ENCODE results near the gene FSTL4. TPM values are rescaled to one million over a fixed set of nuclear protein-coding genes. Genes with fewer than 3 reads are reported as not detected.

The FSTL4 gene
- total RNA-seq, 1 experiment from 2014 or later: 2.7 TPM

DNA sequence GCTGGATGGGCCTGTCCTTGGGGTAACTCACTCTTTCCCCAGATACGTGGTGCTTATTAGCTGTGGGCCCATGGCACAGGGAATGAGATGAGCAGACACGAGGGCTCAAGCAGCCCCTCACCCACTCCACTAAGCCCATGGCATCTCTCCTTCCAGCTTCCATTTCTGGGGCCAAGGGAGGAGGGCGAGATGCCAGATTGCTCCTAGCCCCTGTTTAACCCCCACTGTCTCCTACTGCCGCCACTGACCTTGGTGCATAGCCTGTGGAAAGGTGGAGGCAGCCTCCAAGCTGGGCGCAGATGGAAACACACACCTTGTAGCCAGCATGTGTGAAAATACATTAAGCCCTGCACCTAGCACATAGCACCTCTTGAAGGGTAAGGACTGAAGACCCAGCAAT, 167.6 kb downstream of the FSTL4 start:
- ChIA-PET POLR2A (no interaction called here), CTCF (no interaction called here)
- H3K27me3 ChIP-seq (replicated peaks; ENCODE audit: control insufficient read depth, insufficient read depth, low read length): no peaks in the 10 kb centered on the region; the same call in 1 of the 2 replicates
- no TSS peak for BruUV-seq (replicated peaks)
- Mint-ChIP-seq H3K27me3 (ENCODE audit: insufficient read depth, unreplicated experiment) (peaks cover 4% of the 10 kb centered on the region), H3K9me3 (ENCODE audit: unreplicated experiment) (no peaks in the 10 kb centered on the region), H3K36me3 (ENCODE audit: insufficient read depth, unreplicated experiment) (no peaks in the 10 kb centered on the region), H3K4me3 (ENCODE audit: unreplicated experiment) (no peak overlapping the region), H3K4me1 (ENCODE audit: low read depth, unreplicated experiment) (no peaks in the 10 kb centered on the region), H3K27ac (ENCODE audit: unreplicated experiment) (no peak overlapping the region)
- no peak overlapping the region for H3K4me3 ChIP-seq (ENCODE audit: low read depth, low read length)
- DNase-seq: no peak
- no peaks in the 10 kb centered on the region for H3K4me1 ChIP-seq
- no peaks in the 10 kb centered on the region for H3K36me3 ChIP-seq (ENCODE audit: control insufficient read depth, insufficient read depth, low read length)
- intact Hi-C loops (cut with micrococcal nuclease; ENCODE audit: unreplicated experiment): no loop called here
- no peaks in the 10 kb centered on the region for H3K9me3 ChIP-seq
- no peak for TF ChIP-seq CTCF (IDR thresholded peaks at IDR 0.05; ENCODE audit: insufficient read depth in 1 of 2, low read depth in 1 of 2, low read length in 1 of 2, severe bottlenecking in 1 of 2, unreplicated experiment in 1 of 2)

DNA sequence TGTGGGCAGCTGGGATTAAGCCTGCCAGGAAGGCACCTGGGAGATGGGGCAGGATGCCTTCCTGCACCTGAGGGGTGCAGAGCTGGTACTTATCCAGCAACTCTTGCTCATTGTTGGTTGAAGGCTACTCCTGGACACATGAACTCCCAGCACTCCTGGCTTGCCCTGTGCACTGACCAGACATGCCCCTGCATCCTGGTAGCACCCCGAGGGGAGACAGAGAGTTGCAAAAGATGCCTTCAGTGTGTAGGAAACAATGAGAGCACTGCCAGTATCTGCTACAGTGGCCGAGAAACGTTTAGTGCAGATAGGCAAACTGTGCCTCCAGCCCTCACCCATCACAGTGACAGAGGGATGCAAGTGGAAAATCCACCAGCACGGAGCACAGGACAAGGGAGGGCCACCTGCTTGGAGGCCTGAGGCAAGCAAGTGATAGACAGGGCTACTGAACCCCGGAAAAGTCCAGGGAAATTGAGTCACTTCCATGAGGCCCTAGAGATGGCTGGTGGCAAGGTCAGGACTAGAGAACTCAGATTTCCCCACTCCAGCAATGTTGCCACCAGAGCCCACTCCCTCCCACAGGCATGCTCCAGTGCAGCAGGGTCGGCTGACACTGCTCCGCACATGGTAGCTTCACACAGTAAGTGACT, 171.1 kb downstream of the FSTL4 start:
- Histone ChIP-seq H3K9me3 (no peaks in the 10 kb centered on the region), H3K27me3 (replicated peaks; ENCODE audit: control insufficient read depth, insufficient read depth, low read length) (no peaks in the 10 kb centered on the region; the same call in 1 of the 2 replicates), H3K4me3 (ENCODE audit: low read depth, low read length) (no peak overlapping the region), H3K4me1 (no peaks in the 10 kb centered on the region), H3K36me3 (ENCODE audit: control insufficient read depth, insufficient read depth, low read length) (no peaks in the 10 kb centered on the region)
- no peaks in the 10 kb centered on the region for H3K36me3 Mint-ChIP-seq (ENCODE audit: insufficient read depth, unreplicated experiment)
- no peak overlapping the region for H3K4me3 Mint-ChIP-seq (ENCODE audit: unreplicated experiment)
- H3K27ac Mint-ChIP-seq (ENCODE audit: unreplicated experiment): no peak overlapping the region
- no peak for TF ChIP-seq CTCF (IDR thresholded peaks at IDR 0.05; ENCODE audit: insufficient read depth in 1 of 2, low read depth in 1 of 2, low read length in 1 of 2, severe bottlenecking in 1 of 2, unreplicated experiment in 1 of 2)
- ChIA-PET CTCF (no interaction called here), POLR2A (no interaction called here)
- DNase-seq: no peak
- peaks cover 4% of the 10 kb centered on the region for H3K27me3 Mint-ChIP-seq (ENCODE audit: insufficient read depth, unreplicated experiment)
- intact Hi-C loops (cut with micrococcal nuclease; ENCODE audit: unreplicated experiment): no loop called here
- no peaks in the 10 kb centered on the region for H3K9me3 Mint-ChIP-seq (ENCODE audit: unreplicated experiment)
- no TSS peak for BruUV-seq (replicated peaks)
- no peaks in the 10 kb centered on the region for H3K4me1 Mint-ChIP-seq (ENCODE audit: low read depth, unreplicated experiment)

GRCh38 chr5:133440467-133441115, 171.8 kb downstream of the FSTL4 start:
- Mint-ChIP-seq H3K27ac (ENCODE audit: unreplicated experiment) (no peak overlapping the region), H3K36me3 (ENCODE audit: insufficient read depth, unreplicated experiment) (no peaks in the 10 kb centered on the region), H3K4me1 (ENCODE audit: low read depth, unreplicated experiment) (no peaks in the 10 kb centered on the region), H3K27me3 (ENCODE audit: insufficient read depth, unreplicated experiment) (peaks cover 11% of the 10 kb centered on the region), H3K4me3 (ENCODE audit: unreplicated experiment) (no peak overlapping the region), H3K9me3 (ENCODE audit: unreplicated experiment) (no peaks in the 10 kb centered on the region)
- no peaks in the 10 kb centered on the region for H3K36me3 ChIP-seq (ENCODE audit: control insufficient read depth, insufficient read depth, low read length)
- no peaks in the 10 kb centered on the region for H3K4me1 ChIP-seq
- TF ChIP-seq CTCF (IDR thresholded peaks at IDR 0.05; ENCODE audit: insufficient read depth in 1 of 2, low read depth in 1 of 2, low read length in 1 of 2, severe bottlenecking in 1 of 2, unreplicated experiment in 1 of 2): no peak
- DNase-seq: no peak
- H3K9me3 ChIP-seq: no peaks in the 10 kb centered on the region
- no TSS peak for BruUV-seq (replicated peaks)
- H3K27me3 ChIP-seq (replicated peaks; ENCODE audit: control insufficient read depth, insufficient read depth, low read length): no peaks in the 10 kb centered on the region; the same call in 1 of the 2 replicates
- ChIA-PET CTCF (no interaction called here), POLR2A (no interaction called here)
- H3K4me3 ChIP-seq (ENCODE audit: low read depth, low read length): no peak overlapping the region
- intact Hi-C loops (cut with micrococcal nuclease; ENCODE audit: unreplicated experiment): no loop called here
